K562 (cell line): ENCODE results near the gene MOB1B. TPM values are rescaled to one million over a fixed set of nuclear protein-coding genes. Genes with fewer than 3 reads are reported as not detected.

Experiments
- CHD4 ChIP-seq: fragments of 200-600 bp; sonication (generic); IDR thresholded peaks from 3 replicates; pipeline ENCODE4 v1.6.1; 2012; ENCODE audit warnings: low read depth, mild to moderate bottlenecking, mixed read lengths, low read length, inconsistent platforms; ENCODE audit not compliant: insufficient read depth, insufficient replicate concordance, poor library complexity, severe bottlenecking
- DIDO1 ChIP-seq: fragments of 450-650 bp; IDR thresholded peaks from 2 replicates; pipeline ENCODE4 v1.6.1; 2016; ENCODE audit warnings: low read depth, missing biosample characterization, missing genetic modification characterization
- E2F1 ChIP-seq: sonication (generic); formaldehyde crosslinking; IDR thresholded peaks from 2 replicates; pipeline ENCODE4 v1.8.1; 2023; ENCODE audit warnings: mild to moderate bottlenecking, missing genetic modification reagents, moderate library complexity
- E2F6 ChIP-seq, 2 experiments: IDR thresholded peaks; 2 replicates each; pipeline ENCODE4 v1.6.1; 2011; ENCODE audit warnings: borderline replicate concordance in 1 of 2, control low read depth in 1 of 2, low read depth in 1 of 2, low read length in 1 of 2, mild to moderate bottlenecking in 1 of 2, mixed read lengths in 1 of 2, moderate library complexity in 1 of 2; ENCODE audit not compliant: insufficient read depth in 1 of 2, insufficient read length in 1 of 2, poor library complexity in 1 of 2, severe bottlenecking in 1 of 2; ENCODE audit errors: extremely low read depth in 1 of 2
- ELK1 ChIP-seq: sonication (generic); formaldehyde crosslinking; IDR thresholded peaks from 2 replicates; pipeline ENCODE4 v1.8.1; 2022; ENCODE audit warnings: missing genetic modification reagents
- KAT2B ChIP-seq: IDR thresholded peaks from one replicate; pipeline ENCODE4 v1.6.1; 2012; ENCODE audit warnings: low read depth, mild to moderate bottlenecking, control low read depth, inconsistent platforms, low read length, moderate library complexity
- NFRKB ChIP-seq: fragments of 450-650 bp; IDR thresholded peaks from 2 replicates; pipeline ENCODE4 v1.6.1; 2016; ENCODE audit warnings: low read depth
- POU5F1 ChIP-seq: fragments of 150-350 bp; IDR thresholded peaks from 2 replicates; pipeline ENCODE4 v1.6.1; 2014; ENCODE audit warnings: borderline replicate concordance, low read length, low read depth, mild to moderate bottlenecking; ENCODE audit not compliant: partially characterized antibody
- RBBP5 ChIP-seq: fragments of 200-600 bp; sonication (generic); IDR thresholded peaks from 2 replicates; pipeline ENCODE4 v1.6.1; 2012; ENCODE audit warnings: borderline replicate concordance, mild to moderate bottlenecking, low read length, control low read depth, inconsistent platforms; ENCODE audit not compliant: insufficient read depth, poor library complexity, severe bottlenecking
- TRIM25 ChIP-seq: fragments of 450-650 bp; IDR thresholded peaks from 2 replicates; pipeline ENCODE4 v1.7.0; 2016; ENCODE audit warnings: borderline replicate concordance
- ZNF407 ChIP-seq: fragments of 450-650 bp; IDR thresholded peaks from 2 replicates; pipeline ENCODE4 v1.6.1; 2016; ENCODE audit warnings: low read depth
- polyA plus RNA-seq, 8 experiments: library from polyadenylated mRNA; depleted of rRNA in 4 of 8; stranded (reverse) in 5 of 8; unstranded in 3 of 8; fragments of >200 nt; fragmentation: Nextera tagmentation in 2 of 8; fragmentation: Illumina TruSeq in 1 of 8; extraction: Ambion mirVana in 2 of 8; extraction: Trizol in 1 of 8; gene quantifications; 2 replicates each; pipeline versions ENCODE4 v1.2.1 to v1.2.3, GENCODE V29; 2011 to 2014; ENCODE audit warnings: inconsistent platforms in 1 of 8, missing spikeins in 1 of 8
- total RNA-seq, 7 experiments: library from RNA; depleted of rRNA in 6 of 7; stranded (reverse); fragments of >200 nt in 6 of 7; fragmentation: Illumina TruSeq in 2 of 7; extraction: Trizol in 2 of 7; gene quantifications; 2 replicates each; pipeline versions ENCODE4 v1.2.1 to v1.2.3, GENCODE V29; 2011 to 2021; ENCODE audit warnings: low replicate concordance in 1 of 7

MOB1B gene
- total and polyA plus RNA-seq, 9 of the 15 experiments (the other 6 are each of a cell fraction or from before 2014, with no cell fraction given) = 8.4 to 37.8 (median 19.0) TPM

GRCh38 chr4:70902577-70903290, 565 bp downstream of the MOB1B start (continued):
- 0 out of 2 replicates have a peak, but pooled peaks have one; percentile 24 for TF ChIP-seq E2F1 (CRISPR knock-in tag)
- TF ChIP-seq E2F6 (IDR thresholded peaks at IDR 0.05; ENCODE audit: borderline replicate concordance in 1 of 2, extremely low read depth in 1 of 2, insufficient read depth in 1 of 2, insufficient read length in 1 of 2, low read depth in 1 of 2, low read length in 1 of 2, poor library complexity in 1 of 2, severe bottlenecking in 1 of 2) = peak in 1 of 2 experiments; percentile 67
- TF ChIP-seq POU5F1 = no peak
- no peak for TF ChIP-seq ELK1 (CRISPR knock-in tag)
- peak; percentile 38 for TF ChIP-seq RBBP5
- TF ChIP-seq ZNF407 = 0 out of 2 replicates have a peak, but pooled peaks have one; percentile 8
- TF ChIP-seq KAT2B = no peak
- TF ChIP-seq NFRKB = peak; percentile 33; the same call in 1 of the 2 replicates
- TF ChIP-seq DIDO1 (tag) = no peak
- peak; percentile 76 for TF ChIP-seq CHD4
- 0 out of 2 replicates have a peak, but pooled peaks have one; percentile 15 for TF ChIP-seq TRIM25
